Fibroblast of skin of right quadriceps (primary cell): ENCODE measurements around the gene DENND2C.
"Not testable (repeated sequence)": the region's sequence is repeated elsewhere in the genome, so short reads cannot be mapped to it uniquely, and the experiment has no call there.

Source experiments
- DNase-seq: peaks from one replicate; pipeline ENCODE4 v3.0.0-alpha.2; 2013

The DENND2C gene

GRCh38 chr1:114589122-114589521 lies 80.7 kb downstream of the DENND2C start:
- DNase-seq: no peak

- no peak for DNase-seq
Measured at GRCh38 chr1:114588196-114588689, 81.6 kb downstream of the DENND2C start.

GRCh38 chr1:114587203-114587991 lies 82.5 kb downstream of the DENND2C start:
- DNase-seq: no peak

GRCh38 chr1:114586513-114587047 lies 83.3 kb downstream of the DENND2C start:
- DNase-seq: no peak

- peak; percentile 58 for DNase-seq
Measured at GRCh38 chr1:114585231-114585630, 84.6 kb downstream of the DENND2C start.

- DNase-seq: peak; percentile 99
Measured at GRCh38 chr1:114581335-114582287, 88.2 kb downstream of the DENND2C start, which contains the start of gene BCAS2. Gene BCAS2, minus strand, starts transcription at chr1:114581615. Its CDS starts 24 bp downstream, at chr1:114581591.

GRCh38 chr1:114574365-114574764 lies 95.5 kb downstream of the DENND2C start:
- no peak for DNase-seq

- DNase-seq: no peak
Measured at GRCh38 chr1:114564141-114564540, 105.7 kb downstream of the DENND2C start.

GRCh38 chr1:114562978-114563510 lies 106.8 kb downstream of the DENND2C start:
- DNase-seq: not testable (repeated sequence)

GRCh38 chr1:114561333-114561732 lies 108.5 kb downstream of the DENND2C start:
- DNase-seq: no peak

- no peak for DNase-seq
Measured at GRCh38 chr1:114559356-114559755, 110.5 kb downstream of the DENND2C start.

GRCh38 chr1:114558544-114558943 lies 111.3 kb downstream of the DENND2C start:
- no peak for DNase-seq

GRCh38 chr1:114554577-114554976 lies 115.3 kb downstream of the DENND2C start:
- DNase-seq: no peak

- no peak for DNase-seq
Measured at GRCh38 chr1:114552106-114552639, 117.7 kb downstream of the DENND2C start.

GRCh38 chr1:114551400-114551799 lies 118.4 kb downstream of the DENND2C start:
- no peak for DNase-seq

GRCh38 chr1:114550336-114550735 lies 119.5 kb downstream of the DENND2C start:
- DNase-seq: no peak

GRCh38 chr1:114549137-114549536 lies 120.7 kb downstream of the DENND2C start:
- DNase-seq: no peak

GRCh38 chr1:114547076-114547475 lies 122.8 kb downstream of the DENND2C start:
- DNase-seq: no peak

GRCh38 chr1:114545796-114546195 lies 124.1 kb downstream of the DENND2C start:
- no peak for DNase-seq

GRCh38 chr1:114545315-114545714 lies 124.5 kb downstream of the DENND2C start:
- no peak for DNase-seq

GRCh38 chr1:114540821-114541220 lies 129.0 kb downstream of the DENND2C start:
- DNase-seq: no peak

GRCh38 chr1:114540272-114540671 lies 129.6 kb downstream of the DENND2C start:
- no peak for DNase-seq

- DNase-seq: no peak
Measured at GRCh38 chr1:114536043-114536442, 133.8 kb downstream of the DENND2C start.
